Bronchial epithelial cell (primary cell): ENCODE measurements around the gene IRF7. TPM values are rescaled to one million over a fixed set of nuclear protein-coding genes. Genes with fewer than 3 reads are reported as not detected.

Source experiments
- DNase-seq: peaks from one replicate; pipeline ENCODE4 v3.0.0-alpha.2; 2010; ENCODE audit warnings: low read depth
- FAIRE-seq: peaks from 2 replicates; lab custom pipeline; 2011; peaks lifted over from hg19 to GRCh38; lab: Jason Lieb, UNC
- H3K27me3 ChIP-seq: 2 replicates; pipeline ENCODE4 v1.5.1; 2011; ENCODE audit warnings: low read length; ENCODE audit not compliant: control insufficient read depth, insufficient read depth
- H3K36me3 ChIP-seq: 2 replicates; pipeline ENCODE4 v1.5.1; 2011; ENCODE audit warnings: low read length; ENCODE audit not compliant: control insufficient read depth, insufficient read depth
- H3K4me3 ChIP-seq: 2 replicates; pipeline ENCODE4 v1.5.1; 2011; ENCODE audit warnings: mild to moderate bottlenecking, low read depth, low read length, control low read depth
- total RNA-seq: library from RNA; depleted of rRNA; stranded (reverse); fragments of >200 nt; gene quantifications from 2 replicates; pipeline ENCODE4 v1.2.1, GENCODE V29; 2014
- TF ChIP-seq, protein P1 (sequence below): IDR thresholded peaks from 2 replicates; pipeline ENCODE4 v1.5.1; 2011; ENCODE audit warnings: mild to moderate bottlenecking, moderate library complexity, low read length, control low read depth, inconsistent platforms; ENCODE audit not compliant: insufficient read depth, severe bottlenecking

Gene IRF7
- total RNA-seq, 1 donor from 2014 or later = 15.3 TPM

DNA sequence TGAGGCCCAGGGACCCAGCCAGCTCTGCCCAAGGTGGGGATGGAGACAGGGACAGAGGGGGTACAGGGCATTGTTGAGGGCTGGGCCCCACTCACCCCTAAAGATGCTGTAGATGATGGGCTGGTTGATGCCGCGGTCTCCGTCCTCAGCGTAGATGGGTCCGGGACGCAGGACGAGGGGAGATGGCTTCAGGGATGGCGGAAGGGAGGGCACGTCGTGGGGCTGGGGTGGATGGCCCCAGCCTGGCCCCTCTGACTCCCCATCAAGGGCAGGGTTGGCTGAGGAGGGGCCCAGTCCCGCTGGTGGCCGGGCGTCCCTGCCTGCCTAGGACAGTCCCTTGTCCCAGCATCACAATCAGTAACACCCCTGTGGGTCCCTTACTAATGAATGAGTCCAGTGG, 4.5 kb upstream of the IRF7 start:
- Histone ChIP-seq H3K36me3 (peaks cover 5% of the 10 kb centered on the region), H3K27me3 (no peaks in the 10 kb centered on the region), H3K4me3 (no peak overlapping the region)
- DNase-seq = no peak
- no peak for FAIRE-seq
- TF ChIP-seq, protein P1, sequence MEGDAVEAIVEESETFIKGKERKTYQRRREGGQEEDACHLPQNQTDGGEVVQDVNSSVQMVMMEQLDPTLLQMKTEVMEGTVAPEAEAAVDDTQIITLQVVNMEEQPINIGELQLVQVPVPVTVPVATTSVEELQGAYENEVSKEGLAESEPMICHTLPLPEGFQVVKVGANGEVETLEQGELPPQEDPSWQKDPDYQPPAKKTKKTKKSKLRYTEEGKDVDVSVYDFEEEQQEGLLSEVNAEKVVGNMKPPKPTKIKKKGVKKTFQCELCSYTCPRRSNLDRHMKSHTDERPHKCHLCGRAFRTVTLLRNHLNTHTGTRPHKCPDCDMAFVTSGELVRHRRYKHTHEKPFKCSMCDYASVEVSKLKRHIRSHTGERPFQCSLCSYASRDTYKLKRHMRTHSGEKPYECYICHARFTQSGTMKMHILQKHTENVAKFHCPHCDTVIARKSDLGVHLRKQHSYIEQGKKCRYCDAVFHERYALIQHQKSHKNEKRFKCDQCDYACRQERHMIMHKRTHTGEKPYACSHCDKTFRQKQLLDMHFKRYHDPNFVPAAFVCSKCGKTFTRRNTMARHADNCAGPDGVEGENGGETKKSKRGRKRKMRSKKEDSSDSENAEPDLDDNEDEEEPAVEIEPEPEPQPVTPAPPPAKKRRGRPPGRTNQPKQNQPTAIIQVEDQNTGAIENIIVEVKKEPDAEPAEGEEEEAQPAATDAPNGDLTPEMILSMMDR = no peak

DNA sequence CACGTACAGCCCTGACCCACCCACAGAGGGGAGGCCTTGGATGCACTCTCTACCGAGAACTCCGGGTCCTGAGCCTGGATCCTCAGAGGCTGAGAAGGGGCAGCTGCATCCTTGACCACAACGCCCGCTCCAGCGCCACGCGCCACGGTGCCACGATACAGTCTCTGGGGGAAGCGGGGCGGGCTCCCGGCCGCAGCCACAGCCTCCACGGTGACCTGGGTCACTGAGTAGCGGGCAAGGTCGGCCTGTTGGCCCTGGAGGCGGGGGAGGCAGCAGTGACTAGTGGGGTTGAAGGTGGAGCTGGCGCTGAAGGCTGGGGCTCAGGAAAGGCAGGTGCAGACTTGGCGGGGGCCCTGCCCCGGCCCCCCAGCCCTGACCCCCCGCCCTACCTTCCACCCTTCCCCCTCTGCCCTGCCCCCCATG, 3.9 kb upstream of the IRF7 start:
- peaks cover 5% of the 10 kb centered on the region for H3K36me3 ChIP-seq
- no peak for FAIRE-seq
- no peak for DNase-seq
- no peak overlapping the region for H3K4me3 ChIP-seq
- no peaks in the 10 kb centered on the region for H3K27me3 ChIP-seq
- TF ChIP-seq, protein P1 = no peak

DNA sequence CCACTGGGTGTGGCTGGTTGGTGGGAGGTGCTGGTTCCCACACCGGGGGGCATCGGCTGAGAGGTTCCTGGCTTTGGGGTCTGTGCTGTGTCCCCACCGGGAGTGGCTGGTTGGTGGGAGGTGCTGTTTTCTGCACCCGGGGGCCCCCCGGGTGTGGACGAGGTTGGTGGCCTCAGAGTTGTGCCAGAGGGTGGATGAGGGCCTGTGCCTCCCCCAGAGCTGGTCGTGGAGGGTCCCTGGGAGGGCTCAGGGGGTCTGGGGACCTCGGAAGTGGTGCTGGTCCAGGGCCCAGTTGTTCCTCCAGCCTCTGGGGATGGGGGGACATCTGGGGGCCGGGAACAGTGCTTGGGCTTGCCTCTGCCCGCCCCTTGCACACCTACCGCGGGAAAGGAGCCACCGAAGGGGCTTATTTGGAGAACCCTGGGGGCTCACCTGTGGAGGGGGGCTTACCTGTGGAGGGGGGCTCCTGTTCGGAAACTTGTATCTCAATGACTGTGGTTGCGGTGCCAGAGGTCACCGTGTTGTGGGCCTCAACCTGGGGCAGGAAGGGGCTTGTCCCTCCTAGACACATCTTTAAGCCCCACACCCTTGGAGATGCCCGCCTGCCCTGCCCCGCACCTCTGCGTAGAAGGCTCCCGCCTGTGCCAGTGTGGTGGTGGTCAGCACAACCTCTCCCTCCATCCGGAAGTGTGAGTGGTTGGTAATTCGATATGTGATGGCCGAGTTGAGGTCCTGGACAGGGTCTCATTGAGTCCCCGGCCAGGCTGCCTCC, 3.3 kb upstream of the IRF7 start:
- TF ChIP-seq, protein P1 = no peak
- Histone ChIP-seq H3K4me3 (no peak overlapping the region), H3K36me3 (peaks cover 7% of the 10 kb centered on the region), H3K27me3 (no peaks in the 10 kb centered on the region)
- no peak for FAIRE-seq
- DNase-seq = no peak

DNA sequence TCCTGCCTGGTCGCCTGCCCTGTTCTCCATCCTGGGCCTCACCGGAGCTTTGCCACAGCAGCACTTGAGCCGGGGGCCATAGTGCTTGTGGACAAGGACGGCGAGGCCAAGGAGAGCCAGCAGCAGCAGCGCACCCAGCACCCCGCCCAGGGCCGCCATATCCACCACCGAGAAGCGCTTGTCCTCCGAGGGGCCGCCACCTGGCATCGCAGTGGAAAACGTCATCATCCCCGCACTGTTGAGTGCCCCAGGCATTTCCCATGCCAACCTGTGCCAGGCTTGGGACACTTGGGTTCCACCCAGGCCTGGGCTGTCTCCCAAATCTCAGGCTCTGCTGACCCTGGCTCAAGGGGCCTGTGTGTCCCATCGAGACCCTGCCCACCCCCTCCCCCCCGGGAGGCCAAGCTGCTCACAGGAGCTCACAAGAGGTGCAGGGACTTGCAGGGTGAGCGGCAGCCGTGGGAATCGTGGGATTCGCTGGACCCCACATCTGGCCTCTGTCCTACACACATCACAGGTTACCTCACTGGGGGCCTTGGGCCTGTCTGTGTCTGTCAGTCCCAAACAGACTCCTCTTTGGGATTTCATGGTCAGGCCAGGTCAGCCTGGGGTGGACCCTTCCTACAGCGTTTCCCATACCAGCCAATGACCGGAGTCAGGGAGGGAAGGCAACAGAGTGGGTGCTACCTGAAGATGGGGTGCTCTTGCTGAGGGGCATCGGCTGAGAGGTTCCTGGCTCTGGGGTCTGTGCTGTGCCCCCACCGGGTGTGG, 2.3 kb upstream of the IRF7 start:
- FAIRE-seq (no peak), DNase-seq (no peak)
- Histone ChIP-seq H3K27me3 (no peaks in the 10 kb centered on the region), H3K4me3 (no peak overlapping the region), H3K36me3 (peaks cover 10% of the 10 kb centered on the region)
- TF ChIP-seq, protein P1 = no peak

DNA sequence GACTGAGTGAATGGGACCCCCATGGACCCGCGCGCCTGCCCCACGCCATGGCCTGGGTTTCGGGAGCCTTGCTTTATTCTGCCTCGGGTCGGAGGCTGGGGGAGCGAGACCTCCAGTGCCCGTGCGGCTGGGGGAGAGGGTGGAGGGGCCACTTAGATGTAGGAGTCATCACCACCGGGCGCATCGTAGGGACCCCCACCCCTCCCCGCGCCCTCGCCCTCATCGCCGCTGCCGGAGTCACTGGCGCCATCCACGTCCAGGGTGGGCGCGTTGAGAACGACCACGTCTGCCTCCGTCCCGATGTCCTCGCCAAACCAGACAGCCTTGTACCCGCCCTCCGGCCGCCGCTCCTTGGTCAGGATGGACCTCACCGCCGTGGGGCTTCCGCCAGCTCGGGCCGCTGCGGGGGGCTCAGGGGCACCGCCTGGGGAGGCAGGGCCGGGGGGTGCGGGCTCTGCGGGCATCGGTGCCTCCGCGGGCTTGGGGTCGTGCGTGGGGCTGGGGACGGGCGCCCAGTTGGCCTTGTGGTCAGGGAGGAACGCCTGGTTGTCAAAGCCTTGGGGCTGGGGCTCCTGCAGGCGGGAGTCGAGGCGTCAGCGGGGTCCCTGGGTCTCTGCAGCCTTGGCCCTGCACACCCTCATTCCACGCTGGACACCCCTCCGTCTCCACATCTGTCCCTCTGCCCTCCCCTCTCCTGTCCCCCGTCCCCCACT, 1.6 kb upstream of the IRF7 start:
- Histone ChIP-seq H3K4me3 (no peak overlapping the region), H3K36me3 (peaks cover 14% of the 10 kb centered on the region)

More for the DNA sequence above, 1.6 kb upstream of the IRF7 start:
- TF ChIP-seq, protein P1 = no peak
- H3K27me3 ChIP-seq = no peaks in the 10 kb centered on the region
- DNase-seq (no peak), FAIRE-seq (no peak)
